Astrocyte of the spinal cord (primary cell): ENCODE measurements around the gene MYBPC3.
"Not testable (repeated sequence)": the region's sequence is repeated elsewhere in the genome, so short reads cannot be mapped to it uniquely, and the experiment has no call there.

Experiments
- DNase-seq: peaks from one replicate; pipeline ENCODE4 v3.0.0; 2011; ENCODE audit warnings: low read depth, low spot score
- H3K4me3 ChIP-seq: 2 replicates; pipeline ENCODE4 v1.5.1; 2011; ENCODE audit warnings: low read depth, mild to moderate bottlenecking, low read length, moderate library complexity
- in situ Hi-C: cut with HindIII; loops from 2 replicates; pipeline ENCODE4 v1.10.0; 2017; ENCODE audit warnings: low sequenced_read_pairs
- TF ChIP-seq, protein P1 (sequence below): IDR thresholded peaks from 2 replicates; pipeline ENCODE4 v1.5.1; 2012; ENCODE audit warnings: low read depth, mild to moderate bottlenecking, low read length, inconsistent platforms

MYBPC3 gene

DNA sequence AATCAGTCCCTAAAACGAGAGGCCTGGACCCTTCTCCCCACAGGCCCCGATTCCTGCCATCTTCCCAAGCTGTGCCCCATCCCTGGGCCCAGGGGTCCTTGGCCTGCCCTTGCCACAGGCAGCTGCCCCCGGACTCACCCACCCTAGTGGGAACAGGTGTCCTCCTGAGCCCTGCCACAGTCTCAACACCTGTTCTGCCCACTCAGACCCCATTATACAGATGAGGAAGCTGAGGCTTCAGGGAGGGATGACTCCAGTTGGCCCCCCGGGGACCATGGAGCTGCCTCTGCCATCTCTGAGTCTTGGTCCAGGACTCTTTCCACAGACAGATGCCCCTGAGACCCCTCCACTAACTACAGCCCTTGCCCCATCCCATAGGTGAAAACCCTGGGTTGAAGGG is 15.9 kb downstream of the MYBPC3 start:
- no peak overlapping the region for H3K4me3 ChIP-seq
- in situ Hi-C loops, result no loop called here
- DNase-seq, result no peak
- TF ChIP-seq, protein P1, sequence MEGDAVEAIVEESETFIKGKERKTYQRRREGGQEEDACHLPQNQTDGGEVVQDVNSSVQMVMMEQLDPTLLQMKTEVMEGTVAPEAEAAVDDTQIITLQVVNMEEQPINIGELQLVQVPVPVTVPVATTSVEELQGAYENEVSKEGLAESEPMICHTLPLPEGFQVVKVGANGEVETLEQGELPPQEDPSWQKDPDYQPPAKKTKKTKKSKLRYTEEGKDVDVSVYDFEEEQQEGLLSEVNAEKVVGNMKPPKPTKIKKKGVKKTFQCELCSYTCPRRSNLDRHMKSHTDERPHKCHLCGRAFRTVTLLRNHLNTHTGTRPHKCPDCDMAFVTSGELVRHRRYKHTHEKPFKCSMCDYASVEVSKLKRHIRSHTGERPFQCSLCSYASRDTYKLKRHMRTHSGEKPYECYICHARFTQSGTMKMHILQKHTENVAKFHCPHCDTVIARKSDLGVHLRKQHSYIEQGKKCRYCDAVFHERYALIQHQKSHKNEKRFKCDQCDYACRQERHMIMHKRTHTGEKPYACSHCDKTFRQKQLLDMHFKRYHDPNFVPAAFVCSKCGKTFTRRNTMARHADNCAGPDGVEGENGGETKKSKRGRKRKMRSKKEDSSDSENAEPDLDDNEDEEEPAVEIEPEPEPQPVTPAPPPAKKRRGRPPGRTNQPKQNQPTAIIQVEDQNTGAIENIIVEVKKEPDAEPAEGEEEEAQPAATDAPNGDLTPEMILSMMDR, result no peak

DNA sequence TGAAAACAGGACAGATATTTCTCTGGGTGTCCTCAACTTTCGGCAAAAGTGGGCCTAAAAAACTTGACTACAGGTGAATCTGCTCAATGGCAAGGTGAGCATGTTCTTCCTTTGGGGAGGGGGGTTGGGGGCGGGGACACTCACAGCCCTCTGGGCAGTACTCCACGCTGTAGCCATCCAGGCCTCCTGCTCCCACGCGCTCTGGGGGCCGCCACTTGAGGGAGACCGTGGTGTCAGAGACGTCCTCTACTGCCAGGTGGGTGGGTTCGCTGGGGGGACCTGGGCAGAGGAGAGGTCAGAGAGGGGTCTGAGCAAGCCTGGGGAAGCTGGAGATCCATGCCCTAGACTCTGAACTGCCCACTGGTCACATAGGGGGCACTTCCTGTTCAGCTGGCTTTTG is 16.8 kb downstream of the MYBPC3 start:
- TF ChIP-seq, protein P1, result no peak
- in situ Hi-C loops, result no loop called here

DNA sequence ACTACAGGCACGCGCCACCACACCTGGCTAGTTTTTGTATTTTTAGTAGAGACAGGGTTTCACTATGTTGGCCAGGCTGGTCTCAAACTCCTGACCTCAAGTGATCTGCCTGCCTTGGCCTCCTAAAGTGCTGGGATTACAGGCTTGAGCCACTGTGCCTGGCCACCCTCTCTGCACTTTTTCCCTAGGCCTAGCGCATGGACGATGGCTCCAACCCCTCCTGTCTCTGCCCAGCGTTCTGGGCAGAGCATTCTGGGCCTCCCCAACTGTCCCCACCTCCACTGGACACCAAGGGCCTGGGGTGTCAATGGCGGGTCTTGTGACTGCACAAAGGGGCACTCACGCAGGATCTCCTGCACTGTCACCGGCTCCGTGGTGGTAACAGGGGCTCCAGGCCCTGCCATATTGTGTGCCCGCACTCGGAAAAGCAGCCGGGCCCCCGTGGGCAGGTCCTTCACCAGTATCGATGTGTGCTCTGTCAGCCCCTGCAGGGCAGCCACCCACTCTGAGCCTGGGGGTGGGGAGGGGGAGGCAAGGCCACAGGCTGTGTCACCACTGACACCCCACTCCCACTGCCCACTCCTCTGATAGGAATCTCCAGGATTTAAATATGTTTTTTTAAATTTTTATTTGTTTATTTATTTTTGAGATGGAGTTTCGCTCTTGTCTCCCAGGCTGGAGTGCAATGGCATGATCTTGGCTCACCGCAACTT is 17.6 kb downstream of the MYBPC3 start:
- in situ Hi-C loops, DNase-seq, H3K4me3 ChIP-seq: not testable (repeated sequence)

More for the DNA sequence above, 16.8 kb downstream of the MYBPC3 start:
- no peak for DNase-seq
- H3K4me3 ChIP-seq, result no peak overlapping the region

DNA sequence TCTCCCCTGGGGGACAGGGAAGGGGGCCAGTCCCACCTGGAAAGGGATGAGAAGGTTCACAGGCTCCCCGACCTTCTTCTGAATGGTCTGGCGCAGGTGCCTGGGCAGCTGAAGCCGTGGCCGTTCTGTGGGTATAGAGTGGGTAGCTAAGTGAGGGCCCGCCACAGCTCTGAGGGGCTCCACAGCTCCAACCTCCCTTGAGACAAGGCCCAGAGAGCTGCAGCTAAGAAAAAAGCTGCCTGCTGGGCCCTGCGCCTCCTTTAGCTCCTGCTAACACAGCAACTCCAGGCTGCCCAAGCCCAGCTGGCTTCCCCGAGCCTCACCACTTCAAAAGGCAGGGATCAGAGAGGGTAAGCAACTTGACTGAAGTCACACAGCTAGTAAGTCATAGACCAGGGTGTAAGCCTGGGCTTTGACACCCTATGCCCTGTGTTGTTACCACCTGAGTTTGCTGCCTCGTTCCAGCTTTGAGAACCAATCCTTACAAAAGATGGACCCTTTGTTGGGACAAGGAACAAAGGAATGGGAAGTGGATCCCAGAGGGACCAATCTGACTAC is 18.5 kb downstream of the MYBPC3 start:
- in situ Hi-C loops, result no loop called here
- TF ChIP-seq, protein P1, result no peak
- H3K4me3 ChIP-seq, result no peak overlapping the region
- no peak for DNase-seq

DNA sequence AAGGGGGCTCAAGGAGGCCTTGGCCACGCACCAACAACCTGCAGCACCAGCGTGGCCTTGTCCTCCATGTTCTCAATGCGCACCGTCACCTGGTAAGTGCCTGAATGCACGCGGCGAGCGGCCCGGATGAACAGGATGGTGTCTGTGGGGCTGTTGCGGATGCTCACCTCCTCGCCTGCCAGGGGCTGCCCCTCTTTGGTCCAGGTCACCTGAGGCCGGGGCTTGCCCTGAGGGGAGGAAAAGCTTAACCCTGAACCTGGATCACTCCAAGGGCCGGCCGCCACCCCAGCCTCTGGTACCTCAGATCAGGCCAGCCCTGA is 19.0 kb downstream of the MYBPC3 start:
- in situ Hi-C loops, result no loop called here
- DNase-seq, result no peak
- TF ChIP-seq, protein P1, result no peak
- H3K4me3 ChIP-seq, result no peak overlapping the region

DNA sequence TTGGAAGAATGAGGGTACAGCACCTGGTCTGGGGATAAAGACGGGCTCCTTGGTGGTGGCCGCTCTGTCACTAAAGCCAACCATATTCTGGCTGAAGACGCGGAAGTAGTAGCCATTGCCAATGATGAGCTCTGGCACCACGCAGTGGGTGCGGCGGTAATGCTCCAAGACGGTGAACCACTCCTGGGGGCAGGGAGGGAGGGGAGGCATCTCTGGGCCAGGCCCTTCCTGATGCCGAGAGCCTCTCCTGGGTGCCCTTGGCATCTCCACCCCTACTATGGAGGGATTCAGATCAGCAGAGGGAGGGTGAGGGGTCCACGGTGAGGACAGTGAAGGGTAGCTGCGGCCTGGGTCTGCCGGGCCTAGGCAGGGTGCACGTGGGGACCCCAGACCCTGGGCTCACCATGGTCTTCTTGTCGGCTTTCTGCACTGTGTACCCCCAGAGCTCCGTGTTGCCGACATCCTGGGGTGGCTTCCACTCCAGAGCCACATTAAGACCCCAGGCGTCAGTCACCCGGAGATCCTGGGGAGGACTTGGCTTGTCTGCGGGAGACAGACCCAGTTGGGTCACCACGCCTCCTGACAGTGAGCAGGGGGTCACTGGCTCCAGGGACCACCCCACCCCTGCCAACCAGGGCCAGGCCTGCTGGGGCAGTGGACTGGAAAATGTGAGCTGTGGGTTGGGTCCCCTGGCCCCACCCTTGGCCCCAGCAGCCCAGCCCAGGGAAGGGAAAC is 19.5 kb downstream of the MYBPC3 start:
- no peak for DNase-seq
- TF ChIP-seq, protein P1, result no peak
- no peak overlapping the region for H3K4me3 ChIP-seq
- in situ Hi-C loops, result no loop called here

DNA sequence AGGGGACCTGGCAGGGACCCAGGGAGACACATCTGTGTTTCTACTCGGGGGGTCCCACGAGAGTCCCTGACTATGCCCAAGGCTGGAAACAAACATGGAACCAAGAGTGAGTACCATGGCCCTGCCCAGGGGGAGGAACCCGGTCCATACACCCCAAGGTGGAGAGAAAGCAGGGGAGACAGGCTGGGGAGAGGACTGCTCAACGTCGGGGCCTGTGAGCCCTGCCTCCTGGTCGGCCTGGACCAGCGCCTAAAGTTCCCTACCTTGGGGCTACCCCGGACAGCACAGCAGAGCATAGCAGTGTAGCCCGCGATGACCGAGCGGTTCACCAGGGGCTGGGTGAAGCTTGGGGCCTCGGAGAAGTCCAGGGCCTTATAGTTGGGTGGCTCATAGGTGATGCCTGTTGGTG is 20.2 kb downstream of the MYBPC3 start:
- H3K4me3 ChIP-seq, result no peak overlapping the region
- TF ChIP-seq, protein P1, result no peak
- DNase-seq, result no peak
- in situ Hi-C loops, result no loop called here
